Naive thymus-derived CD8-positive, alpha-beta T cell (primary cell): ENCODE data around the gene DMKN. TPM values are rescaled to one million over a fixed set of nuclear protein-coding genes. Genes with fewer than 3 reads are reported as not detected.
A peak's percentile ranks its signal among the peaks of the same experiment; 100 is the strongest.

Source experiments
- ATAC-seq, 2 donors: fragments of 150-1000 bp; cut with Tn5 transposase in 1 of 2; sonication (Bioruptor Pico), chemical (Tn5 transposase) in 1 of 2; 1 replicate in 1 of 2; 2 replicates in 1 of 2; pipeline ENCODE4 v1.10.0; 2021; ENCODE audit warnings: mild to moderate bottlenecking in 2 of 2, moderate library complexity in 2 of 2
- POLR2A ChIA-PET: fragments of 350-600 bp; sonication (Branson Sonifier 250); formaldehyde crosslinking; loops from one replicate; lab custom pipeline; 2021; ENCODE audit warnings: antibody characterized with exemption; lab: Charles Lee
- DNase-seq, 10 donors: peaks; one replicate each; pipeline versions ENCODE4 v3.0.0 to v3.0.0-alpha.2; 2020 to 2022
- H3K27ac Mint-ChIP-seq, 10 donors: one replicate each; pipeline ENCODE4 v1.8.0; 2020 to 2022; ENCODE audit warnings: mild to moderate bottlenecking in 10 of 10, mixed read lengths in 10 of 10, moderate library complexity in 4 of 10, inconsistent platforms in 1 of 10
- H3K27me3 Mint-ChIP-seq, 5 donors: one replicate each; pipeline ENCODE4 v1.8.0; 2021 to 2022; ENCODE audit warnings: mixed read lengths in 5 of 5
- H3K36me3 Mint-ChIP-seq, 3 donors: one replicate each; pipeline ENCODE4 v1.8.0; 2020 to 2022; ENCODE audit warnings: mixed read lengths in 3 of 3, mild to moderate bottlenecking in 2 of 3, inconsistent platforms in 1 of 3
- H3K4me1 Mint-ChIP-seq, 4 donors: one replicate each; pipeline ENCODE4 v1.8.0; 2021 to 2022; ENCODE audit warnings: mixed read lengths in 4 of 4
- H3K4me3 Mint-ChIP-seq, 10 donors: one replicate each; pipeline ENCODE4 v1.8.0; 2020 to 2022; ENCODE audit warnings: mild to moderate bottlenecking in 10 of 10, mixed read lengths in 10 of 10, moderate library complexity in 6 of 10, inconsistent platforms in 1 of 10
- H3K9me3 Mint-ChIP-seq, 9 donors: one replicate each; pipeline ENCODE4 v1.8.0; 2020 to 2022; ENCODE audit warnings: mixed read lengths in 9 of 9, mild to moderate bottlenecking in 3 of 9, inconsistent platforms in 1 of 9, moderate library complexity in 1 of 9
- polyA plus RNA-seq, 3 donors: library from polyadenylated mRNA; unstranded; fragments of 300-500 nt; fragmentation: Illumina TruSeq; gene quantifications; one replicate each; pipeline ENCODE4 v1.2.3, GENCODE V29; 2021
- total RNA-seq, 8 experiments: library from RNA in 2 of 8; stranded (reverse) in 2 of 8; gene quantifications; one replicate each; pipeline ENCODE4 v1.2.3 and lab custom pipeline; 2021 to 2026

Gene DMKN
- total and polyA plus RNA-seq, 5 experiments from 2014 or later, result 0.27 to 5.8 (median 1.8) TPM

GRCh38 chr19:35556025-35556590 is 42.7 kb upstream of the DMKN start:
- peaks cover 15 to 32% (median 21%) of the 10 kb centered on the region in 5 donors for H3K27me3 Mint-ChIP-seq
- H3K36me3 Mint-ChIP-seq, result no peaks in the 10 kb centered on the region
- no peak overlapping the region for H3K27ac Mint-ChIP-seq
- DNase-seq (peak in 1 of 10 donors; percentile 18), ATAC-seq (no peak)
- H3K4me1 Mint-ChIP-seq, result peaks cover 10 to 14% (median 12%) of the 10 kb centered on the region in 4 donors
- peak overlapping the region in 4 of 10 donors; percentile 0 to 50 (median 17) for H3K4me3 Mint-ChIP-seq
- H3K9me3 Mint-ChIP-seq, result no peaks in the 10 kb centered on the region
- POLR2A ChIA-PET, result no interaction called here

GRCh38 chr19:35555301-35556005 is 42.0 kb upstream of the DMKN start:
- Mint-ChIP-seq H3K4me1 (peaks cover 10 to 14% (median 12%) of the 10 kb centered on the region in 4 donors), H3K36me3 (no peaks in the 10 kb centered on the region), H3K9me3 (no peaks in the 10 kb centered on the region), H3K27me3 (peaks cover 11 to 25% (median 15%) of the 10 kb centered on the region in 5 donors), H3K4me3 (peak overlapping the region in 1 of 10 donors; percentile 51), H3K27ac (no peak overlapping the region)
- no peak for ATAC-seq
- POLR2A ChIA-PET, result no interaction called here
- peak in 1 of 10 donors; percentile 60 for DNase-seq

GRCh38 chr19:35554076-35554475 is 40.6 kb upstream of the DMKN start:
- Mint-ChIP-seq H3K4me1 (peaks cover 7 to 17% (median 15%) of the 10 kb centered on the region in 4 donors), H3K36me3 (no peaks in the 10 kb centered on the region), H3K9me3 (no peaks in the 10 kb centered on the region), H3K4me3 (peak overlapping the region in 1 of 10 donors; percentile 9), H3K27ac (peak overlapping the region in 1 of 10 donors; percentile 16), H3K27me3 (peaks cover 0 to 16% (median 4%) of the 10 kb centered on the region in 5 donors)
- ATAC-seq (no peak), DNase-seq (peak in 1 of 10 donors; percentile 27)
- POLR2A ChIA-PET, result no interaction called here

- Mint-ChIP-seq H3K4me3 (no peak overlapping the region), H3K27ac (peak overlapping the region in 1 of 10 donors; percentile 22), H3K4me1 (peaks cover 13 to 23% (median 15%) of the 10 kb centered on the region in 4 donors), H3K36me3 (peaks cover 0 to 1% (median 0%) of the 10 kb centered on the region in 3 donors), H3K27me3 (peaks cover 0 to 13% (median 3%) of the 10 kb centered on the region in 5 donors), H3K9me3 (no peaks in the 10 kb centered on the region)
- DNase-seq (peak in 1 of 10 donors; percentile 27), ATAC-seq (no peak)
- POLR2A ChIA-PET, result no interaction called here
Observed at GRCh38 chr19:35553385-35554000, 40.0 kb upstream of the DMKN start.

- POLR2A ChIA-PET, result no interaction called here
- peaks cover 0 to 5% (median 0%) of the 10 kb centered on the region in 3 donors for H3K36me3 Mint-ChIP-seq
- ATAC-seq, result no peak
Observed at GRCh38 chr19:35552534-35553384, 39.3 kb upstream of the DMKN start.

GRCh38 chr19:35551091-35551810 is 37.8 kb upstream of the DMKN start:
- peaks cover 16 to 25% (median 22%) of the 10 kb centered on the region in 4 donors for H3K4me1 Mint-ChIP-seq
- no peaks in the 10 kb centered on the region for H3K9me3 Mint-ChIP-seq
- H3K27me3 Mint-ChIP-seq, result peaks cover 0 to 5% (median 0%) of the 10 kb centered on the region in 5 donors
- H3K36me3 Mint-ChIP-seq, result peaks cover 0 to 8% (median 0%) of the 10 kb centered on the region in 3 donors
- POLR2A ChIA-PET, result no interaction called here
- H3K27ac Mint-ChIP-seq, result no peak overlapping the region
- no peak overlapping the region for H3K4me3 Mint-ChIP-seq
- DNase-seq (peak in 1 of 10 donors; percentile 41), ATAC-seq (no peak)

More at GRCh38 chr19:35552534-35553384, 39.3 kb upstream of the DMKN start:
- Mint-ChIP-seq H3K4me1 (peaks cover 12 to 22% (median 15%) of the 10 kb centered on the region in 4 donors), H3K4me3 (no peak overlapping the region), H3K9me3 (no peaks in the 10 kb centered on the region), H3K27me3 (peaks cover 0 to 11% (median 3%) of the 10 kb centered on the region in 5 donors), H3K27ac (peak overlapping the region in 1 of 10 donors; percentile 78)
- peak in 1 of 10 donors; percentile 42 for DNase-seq

GRCh38 chr19:35549879-35550523 is 36.6 kb upstream of the DMKN start:
- ATAC-seq, result no peak
- DNase-seq, result peak in 1 of 10 donors; percentile 43
- no peaks in the 10 kb centered on the region for H3K9me3 Mint-ChIP-seq
- no peak overlapping the region for H3K4me3 Mint-ChIP-seq
- peaks cover 17 to 28% (median 25%) of the 10 kb centered on the region in 4 donors for H3K4me1 Mint-ChIP-seq
- POLR2A ChIA-PET, result interaction anchor here (0.6 kb wide), 1 partner anchor 33 kb away, joined by 4 read pairs; no protein-coding TSS in a partner anchor
- H3K36me3 Mint-ChIP-seq, result peaks cover 0 to 8% (median 0%) of the 10 kb centered on the region in 3 donors
- peaks cover 0 to 1% (median 0%) of the 10 kb centered on the region in 5 donors for H3K27me3 Mint-ChIP-seq
- H3K27ac Mint-ChIP-seq, result peak overlapping the region in 1 of 10 donors; percentile 22

GRCh38 chr19:35549174-35549788 is 35.8 kb upstream of the DMKN start:
- H3K36me3 Mint-ChIP-seq, result peaks cover 0 to 8% (median 0%) of the 10 kb centered on the region in 3 donors
- H3K9me3 Mint-ChIP-seq, result no peaks in the 10 kb centered on the region
- H3K4me1 Mint-ChIP-seq, result peaks cover 20 to 35% (median 32%) of the 10 kb centered on the region in 4 donors
- DNase-seq, result peak; percentile 31 to 75 (median 56)
- peak overlapping the region in 5 of 10 donors; percentile 23 to 66 (median 48) for H3K4me3 Mint-ChIP-seq
- peak overlapping the region in 6 of 10 donors; percentile 2 to 75 (median 34) for H3K27ac Mint-ChIP-seq
- POLR2A ChIA-PET, result no interaction called here
- no peak for ATAC-seq
- peaks cover 0 to under 1% (median 0%) of the 10 kb centered on the region in 5 donors for H3K27me3 Mint-ChIP-seq

- Mint-ChIP-seq H3K4me3 (peak overlapping the region; percentile 76 to 92 (median 90)), H3K9me3 (no peaks in the 10 kb centered on the region), H3K4me1 (peaks cover 20 to 45% (median 34%) of the 10 kb centered on the region in 4 donors), H3K27me3 (no peaks in the 10 kb centered on the region), H3K36me3 (peaks cover 0 to 8% (median 0%) of the 10 kb centered on the region in 3 donors), H3K27ac (peak overlapping the region; percentile 63 to 94 (median 87))
- ATAC-seq (no peak), DNase-seq (no peak)
- POLR2A ChIA-PET, result no interaction called here
Observed at GRCh38 chr19:35546532-35546931, 33.1 kb upstream of the DMKN start.

- H3K4me3 Mint-ChIP-seq, result peak overlapping the region; percentile 76 to 92 (median 90)
- POLR2A ChIA-PET, result no interaction called here
Observed at GRCh38 chr19:35545855-35546381, 32.5 kb upstream of the DMKN start.

More at GRCh38 chr19:35545855-35546381, 32.5 kb upstream of the DMKN start:
- peaks cover 20 to 45% (median 34%) of the 10 kb centered on the region in 4 donors for H3K4me1 Mint-ChIP-seq
- H3K9me3 Mint-ChIP-seq, result no peaks in the 10 kb centered on the region
- H3K36me3 Mint-ChIP-seq, result peaks cover 0 to 10% (median 0%) of the 10 kb centered on the region in 3 donors
- no peaks in the 10 kb centered on the region for H3K27me3 Mint-ChIP-seq
- DNase-seq, result peak in 9 of 10 donors; percentile 18 to 53 (median 35)
- H3K27ac Mint-ChIP-seq, result peak overlapping the region; percentile 66 to 94 (median 87)
- ATAC-seq, result peak; percentile 54 to 60
